Measurements from ENCODE around the gene THSD7B.
"Not testable (repeated sequence)": the region's sequence is repeated elsewhere in the genome, so short reads cannot be mapped to it uniquely, and the experiment has no call there.

THSD7B gene

GRCh38 chr2:136962105-136962725 is 196.9 kb downstream of the THSD7B start:
- no peak for DNase-seq

- no peak for DNase-seq
Observed at GRCh38 chr2:136966485-136966884, 201.1 kb downstream of the THSD7B start.

- DNase-seq: no peak
Observed at GRCh38 chr2:136980303-136980702, 215.0 kb downstream of the THSD7B start.

- DNase-seq: not testable (repeated sequence)
Observed at GRCh38 chr2:136981689-136982088, 216.3 kb downstream of the THSD7B start.

- no peak for DNase-seq
Observed at GRCh38 chr2:136985044-136985443, 219.7 kb downstream of the THSD7B start.

GRCh38 chr2:136986605-136987221 is 221.4 kb downstream of the THSD7B start:
- DNase-seq: no peak

- DNase-seq: peak in 2 of 14 donors; percentile 7 to 50
Observed at GRCh38 chr2:136990316-136990715, 225.0 kb downstream of the THSD7B start.

GRCh38 chr2:136994793-136995192 is 229.4 kb downstream of the THSD7B start:
- DNase-seq: no peak

GRCh38 chr2:136997557-136997956 is 232.2 kb downstream of the THSD7B start:
- no peak for DNase-seq

- no peak for DNase-seq
Observed at GRCh38 chr2:137000811-137001210, 235.5 kb downstream of the THSD7B start.

GRCh38 chr2:137002896-137003295 is 237.6 kb downstream of the THSD7B start:
- DNase-seq: no peak

GRCh38 chr2:137005210-137005609 is 239.9 kb downstream of the THSD7B start:
- no peak for DNase-seq

GRCh38 chr2:137007938-137008337 is 242.6 kb downstream of the THSD7B start:
- DNase-seq: no peak

- DNase-seq: no peak
Observed at GRCh38 chr2:137009953-137010352, 244.6 kb downstream of the THSD7B start.

GRCh38 chr2:137020452-137021196 is 255.3 kb downstream of the THSD7B start:
- no peak for DNase-seq

- no peak for DNase-seq
Observed at GRCh38 chr2:137021763-137022162, 256.4 kb downstream of the THSD7B start.

GRCh38 chr2:137023205-137023604 is 257.9 kb downstream of the THSD7B start:
- DNase-seq: no peak

- DNase-seq: no peak
Observed at GRCh38 chr2:137031731-137032130, 266.4 kb downstream of the THSD7B start.

- no peak for DNase-seq
Observed at GRCh38 chr2:137036619-137037018, 271.3 kb downstream of the THSD7B start.

GRCh38 chr2:137039482-137040152 is 274.3 kb downstream of the THSD7B start:
- DNase-seq: no peak

- DNase-seq: no peak
Observed at GRCh38 chr2:137047369-137047768, 282.0 kb downstream of the THSD7B start.

GRCh38 chr2:137048455-137048854 is 283.1 kb downstream of the THSD7B start:
- no peak for DNase-seq

- DNase-seq: no peak
Observed at GRCh38 chr2:137049518-137049917, 284.2 kb downstream of the THSD7B start.

Data from C1 segment of cervical spinal cord (tissue), 14 donors.